Measurements from ENCODE around the gene TOR2A. TPM values are rescaled to one million over a fixed set of nuclear protein-coding genes. Genes with fewer than 3 reads are reported as not detected.

Gene TOR2A
- total RNA-seq, 1 donor from 2014 or later, result 7.0 TPM

DNA sequence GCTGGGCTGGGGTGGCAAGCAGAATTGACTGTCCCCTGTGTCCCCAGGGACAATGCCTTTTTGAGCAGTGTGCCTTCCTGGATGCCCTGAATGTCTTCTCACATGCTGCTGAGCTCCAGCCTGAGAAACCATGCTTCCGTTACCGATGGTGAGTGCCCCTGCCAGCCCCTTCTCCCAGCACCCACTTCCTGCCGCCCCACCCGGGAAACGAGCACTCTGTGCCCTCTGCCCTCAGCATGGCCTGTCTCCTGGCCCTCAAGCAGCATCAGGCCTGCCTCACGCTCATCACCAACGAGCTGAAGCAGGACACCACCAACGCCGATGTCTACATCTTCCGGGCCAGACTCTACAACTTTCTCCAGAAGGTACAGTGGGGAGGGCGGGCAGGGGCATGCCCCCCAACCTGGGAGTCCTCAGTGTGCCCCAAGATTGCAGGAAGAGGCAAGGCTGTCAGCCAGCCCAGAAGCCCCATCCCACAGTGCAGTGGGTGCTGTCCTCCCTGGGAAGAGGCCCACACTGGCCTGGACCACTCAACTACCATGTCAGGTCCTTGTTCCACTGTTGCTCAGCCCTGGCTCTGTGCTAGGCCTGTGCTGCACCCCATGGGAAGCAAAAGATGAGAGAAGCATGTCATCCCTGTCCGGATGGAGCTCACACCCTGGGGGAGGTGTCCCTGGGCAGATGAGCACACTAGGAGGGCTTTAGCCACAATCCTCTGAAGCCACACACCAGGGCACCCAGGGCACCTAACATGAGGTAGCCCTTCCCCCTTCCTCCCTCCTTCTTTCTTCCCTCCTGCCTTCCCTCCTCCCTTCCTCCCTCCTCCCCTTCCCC lies 14.8 kb downstream of the TOR2A start:
- DNase-seq, result no peak

DNA sequence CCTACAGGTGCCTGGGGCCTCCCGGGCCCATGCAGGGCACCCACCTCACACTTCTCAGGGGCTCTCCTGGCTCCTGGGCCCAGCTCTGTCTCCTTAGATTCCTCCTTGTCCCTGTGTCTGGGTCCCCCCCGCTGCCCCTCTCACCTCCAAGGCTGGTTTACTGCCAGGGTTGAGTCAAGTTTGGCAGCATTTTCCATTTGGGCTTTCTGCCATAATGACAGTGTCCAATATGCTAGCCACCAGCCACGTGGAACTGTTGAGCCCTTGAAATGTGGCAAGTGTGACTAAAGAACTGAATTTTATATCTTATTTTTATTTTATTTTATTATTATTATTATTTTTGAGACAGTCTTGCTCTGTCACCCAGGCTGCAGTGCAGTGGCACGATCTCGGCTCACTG lies 17.3 kb downstream of the TOR2A start:
- DNase-seq, result no peak

DNA sequence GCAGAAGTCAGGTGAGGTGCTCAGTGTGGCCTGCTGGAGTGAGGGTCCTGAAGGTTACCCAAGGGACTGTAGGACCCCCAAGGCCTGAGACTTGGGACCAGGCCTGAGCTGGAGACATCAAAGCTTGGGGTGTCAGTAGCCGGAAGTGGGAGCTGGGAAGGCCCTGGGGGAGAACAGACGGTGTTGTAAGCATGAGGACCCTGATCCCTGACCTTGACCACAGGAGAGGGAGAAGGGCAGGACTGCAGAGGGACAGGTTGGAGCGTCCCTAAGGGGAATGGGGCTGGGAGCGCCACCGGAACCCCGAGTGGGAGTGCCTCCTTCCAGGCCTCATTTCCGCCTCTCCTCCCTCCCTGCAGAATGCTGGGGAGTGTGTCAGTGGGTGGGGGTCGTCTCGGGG lies 18.7 kb downstream of the TOR2A start:
- DNase-seq, result no peak

DNA sequence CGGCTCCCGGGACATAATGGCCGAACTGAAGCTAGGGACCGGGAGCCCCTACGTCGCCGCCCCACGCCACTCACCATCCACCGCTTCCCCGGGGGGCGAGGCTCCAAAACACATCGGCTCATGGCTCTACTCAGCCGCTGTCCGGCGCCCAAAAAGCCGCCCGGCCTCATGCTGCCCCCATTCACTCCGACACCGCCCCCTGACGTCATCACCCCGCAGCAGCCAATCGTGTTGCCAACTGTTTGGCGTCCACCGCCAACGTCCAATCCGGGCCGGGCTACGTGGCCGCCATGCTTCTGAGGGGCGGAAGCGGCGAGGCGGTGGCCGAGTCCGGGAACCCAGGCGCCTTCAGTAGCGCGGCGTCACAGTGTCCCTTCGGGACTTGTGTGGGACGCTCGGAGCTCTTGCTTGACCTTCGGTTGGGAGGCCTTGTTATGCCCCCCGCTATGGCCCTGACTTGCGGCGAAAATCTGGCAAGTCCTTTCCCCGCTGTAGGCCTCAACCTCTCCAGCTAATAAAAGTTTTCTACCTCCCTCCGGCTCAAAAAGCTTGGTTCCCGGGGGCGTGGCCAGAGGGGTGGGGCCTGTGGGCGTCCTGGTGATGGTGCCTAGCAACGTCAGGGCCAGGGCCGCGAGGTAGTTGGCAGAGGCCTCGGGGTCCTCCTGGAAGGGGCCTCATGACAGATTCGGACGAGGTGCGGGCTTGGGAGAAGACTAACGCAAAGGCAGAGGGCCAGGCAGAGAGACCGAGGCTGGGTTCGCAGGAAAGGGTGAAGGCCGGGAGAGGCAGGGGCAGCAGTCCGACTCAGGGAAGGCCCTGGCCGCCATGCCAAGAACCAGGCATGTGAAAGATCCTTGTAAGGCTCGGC lies 19.4 kb downstream of the TOR2A start, which contains the start of the genes PTRH1 and TTC16:
Gene PTRH1 (minus strand): TSS at position 194 of the 868 bp plus-strand sequence. CDS start 24 bp downstream, at position 170.
Gene TTC16 (plus strand): TSS at position 610 of the 868 bp plus-strand sequence. CDS start 67 bp downstream, at position 677.
- DNase-seq, result peak; percentile 93

DNA sequence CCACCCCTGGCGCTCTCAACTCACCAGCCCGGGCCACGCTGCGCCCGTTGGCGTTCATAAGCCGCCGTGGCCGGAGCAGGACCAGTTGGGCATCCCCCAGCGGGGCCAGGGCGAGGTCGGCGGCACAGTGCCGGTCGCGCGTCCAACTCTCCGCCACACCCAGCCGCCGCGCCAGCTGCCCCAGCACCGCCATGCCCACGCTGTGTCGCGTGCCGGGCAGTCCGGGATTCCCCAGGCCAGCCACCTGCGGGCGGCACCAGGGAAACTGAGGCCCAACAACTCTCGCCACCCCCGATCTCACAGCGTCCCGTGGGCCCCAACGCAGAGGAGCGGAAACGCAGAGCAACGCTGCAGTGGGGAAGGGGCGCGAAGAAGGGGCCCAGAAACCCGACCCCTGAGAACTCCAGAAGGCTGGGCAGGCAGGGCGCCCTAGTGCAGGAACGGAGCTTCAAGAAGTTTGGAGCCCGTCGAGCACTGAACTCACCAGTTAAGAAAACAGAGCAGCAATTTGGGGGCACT lies 20.1 kb downstream of the TOR2A start:
- no peak for DNase-seq

DNA sequence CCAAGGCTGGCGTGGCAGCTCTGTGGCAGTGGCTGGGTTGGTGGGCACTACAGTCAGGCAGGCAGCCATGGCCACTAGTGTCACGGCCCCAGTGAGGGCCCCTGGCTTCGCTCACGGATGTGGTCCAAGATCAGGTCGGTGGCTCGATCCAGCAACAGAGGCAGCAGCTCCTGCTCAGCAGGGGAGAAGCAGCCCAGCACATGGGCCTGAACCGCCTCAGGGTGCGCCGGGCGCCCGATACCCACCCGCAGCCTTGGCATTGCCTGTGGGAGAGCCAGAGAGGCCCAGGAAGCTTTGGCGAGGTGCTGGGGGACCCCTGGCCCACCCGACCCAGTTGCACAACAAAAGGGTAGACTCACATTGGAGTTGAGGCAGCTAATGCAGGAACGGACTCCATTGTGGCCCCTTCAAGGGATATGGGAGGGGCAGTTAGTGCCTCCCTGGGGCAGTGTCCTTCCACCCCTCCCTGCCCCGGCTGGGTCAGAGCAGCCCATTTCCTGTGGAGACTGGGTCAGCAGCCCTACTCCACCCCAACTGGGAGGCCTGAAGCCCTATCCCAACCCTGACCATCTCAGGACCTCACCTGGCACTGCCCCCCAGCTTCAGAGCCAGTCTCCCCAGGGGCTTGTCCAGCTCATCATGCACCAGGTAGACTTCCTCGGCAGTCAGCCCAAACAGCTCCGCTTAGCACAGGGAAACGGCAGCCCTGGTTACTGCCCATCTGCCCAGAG lies 20.9 kb downstream of the TOR2A start:
- no peak for DNase-seq

DNA sequence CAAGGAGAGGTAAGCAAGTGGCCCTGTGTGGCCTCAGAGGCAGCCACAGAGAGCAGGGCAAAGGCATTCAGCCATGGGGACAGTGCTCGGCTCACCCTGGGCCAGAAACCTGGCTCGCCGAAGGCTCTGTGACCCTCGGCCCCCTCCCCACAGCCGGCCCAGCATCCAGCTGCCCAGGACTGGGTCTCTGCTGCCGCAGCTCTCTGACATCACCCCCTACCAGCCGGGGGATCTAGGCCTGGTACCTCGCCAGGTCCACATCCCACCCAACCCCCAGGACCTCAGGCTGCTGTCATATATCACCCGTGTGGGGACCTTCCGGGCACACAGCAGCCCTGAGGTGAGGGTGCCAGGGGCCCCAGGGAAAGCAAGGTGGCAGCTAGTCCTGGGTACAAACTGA lies 22.2 kb downstream of the TOR2A start:
- no peak for DNase-seq

DNA sequence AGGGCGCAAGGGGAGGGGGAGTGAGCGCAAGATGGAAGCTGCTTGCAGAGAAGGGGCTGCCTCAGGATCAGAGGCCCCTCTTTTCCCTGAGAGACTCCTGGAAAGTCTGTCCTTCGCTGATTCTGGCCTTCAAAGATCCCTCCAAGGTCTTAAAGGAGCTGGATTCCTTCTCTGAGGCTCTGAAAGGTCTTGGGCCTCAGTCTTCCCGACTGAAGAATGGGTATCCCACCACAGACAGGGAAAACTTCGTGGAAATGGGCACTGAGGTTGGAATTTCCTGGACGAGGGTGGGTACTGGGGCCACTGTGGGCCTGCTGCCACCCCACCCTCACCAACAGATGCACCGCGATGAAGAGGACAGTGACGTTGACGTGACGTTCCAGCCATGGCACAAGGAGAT lies 22.7 kb downstream of the TOR2A start:
- DNase-seq, result no peak

DNA sequence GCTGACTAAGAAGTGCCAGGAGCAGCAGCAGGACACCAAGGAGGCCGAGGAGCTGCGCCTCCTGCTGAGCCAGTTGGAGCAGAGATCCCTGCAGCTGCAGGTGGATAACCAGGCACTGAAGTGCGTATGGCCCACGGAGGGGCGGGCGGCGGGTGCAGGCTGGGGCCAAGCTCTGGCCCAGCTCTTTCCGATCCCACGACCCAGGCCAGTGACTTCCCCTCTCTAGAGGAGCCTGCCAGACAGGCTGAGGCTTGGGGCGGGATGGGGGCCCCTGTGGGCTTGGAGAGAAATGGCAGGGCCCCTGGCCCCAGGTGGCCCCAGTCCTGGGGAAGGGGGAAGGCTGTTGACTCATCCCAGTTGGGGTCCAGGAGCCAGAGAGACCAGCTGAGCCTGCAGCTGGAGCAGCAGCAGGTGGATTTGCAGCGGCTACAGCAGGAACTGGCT lies 23.2 kb downstream of the TOR2A start:
- DNase-seq, result no peak

DNA sequence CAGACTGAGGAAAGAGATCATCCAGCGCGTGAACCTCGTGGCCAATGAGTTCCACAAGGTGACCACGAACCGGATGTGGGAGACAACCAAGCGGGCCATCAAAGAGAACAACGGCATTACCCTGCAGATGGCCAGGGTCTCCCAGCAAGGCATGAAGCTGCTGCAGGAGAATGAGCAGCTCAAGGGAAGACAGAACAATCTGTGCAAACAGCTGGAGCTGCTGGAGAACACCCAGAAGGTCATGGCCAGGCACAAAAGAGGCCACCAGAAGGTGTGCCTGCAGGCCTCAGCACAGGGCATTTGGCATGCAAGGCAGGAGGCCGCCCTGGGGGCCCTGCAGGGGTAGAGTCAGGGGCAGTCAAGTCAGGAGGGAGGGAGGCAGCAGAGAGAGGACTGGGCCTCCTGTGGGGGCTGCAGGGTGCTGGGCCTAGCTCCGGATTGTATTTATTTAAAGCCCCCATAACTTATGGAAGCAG lies 23.8 kb downstream of the TOR2A start:
- no peak for DNase-seq

DNA sequence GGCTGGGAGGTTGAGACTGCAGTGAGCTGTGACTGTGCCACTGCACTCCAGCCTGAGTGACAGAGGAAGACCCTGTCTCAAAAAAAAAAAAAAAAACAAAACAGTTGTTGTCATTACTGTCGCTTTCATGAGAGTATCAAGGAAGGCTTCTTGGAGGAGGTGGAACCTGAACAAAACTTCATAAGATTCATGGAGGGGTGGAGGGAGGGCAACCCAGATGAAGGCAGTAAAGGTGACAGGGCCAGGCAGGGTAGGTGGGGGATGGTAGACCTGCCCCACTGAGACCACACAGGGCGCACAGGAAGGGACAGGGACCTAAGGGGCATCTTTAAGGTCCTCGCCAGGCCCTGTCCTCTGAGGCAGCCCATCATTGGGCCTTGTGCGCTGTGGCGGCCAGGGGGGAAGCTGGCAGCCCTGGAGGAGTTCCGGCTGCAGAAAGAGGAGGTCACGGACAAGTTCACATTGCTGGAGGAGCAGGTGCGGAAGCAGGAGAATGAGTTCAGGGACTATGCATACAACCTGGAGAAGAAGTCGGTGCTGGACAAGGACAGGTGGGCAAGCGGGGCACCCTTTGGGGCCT lies 24.8 kb downstream of the TOR2A start:
- no peak for DNase-seq

DNA sequence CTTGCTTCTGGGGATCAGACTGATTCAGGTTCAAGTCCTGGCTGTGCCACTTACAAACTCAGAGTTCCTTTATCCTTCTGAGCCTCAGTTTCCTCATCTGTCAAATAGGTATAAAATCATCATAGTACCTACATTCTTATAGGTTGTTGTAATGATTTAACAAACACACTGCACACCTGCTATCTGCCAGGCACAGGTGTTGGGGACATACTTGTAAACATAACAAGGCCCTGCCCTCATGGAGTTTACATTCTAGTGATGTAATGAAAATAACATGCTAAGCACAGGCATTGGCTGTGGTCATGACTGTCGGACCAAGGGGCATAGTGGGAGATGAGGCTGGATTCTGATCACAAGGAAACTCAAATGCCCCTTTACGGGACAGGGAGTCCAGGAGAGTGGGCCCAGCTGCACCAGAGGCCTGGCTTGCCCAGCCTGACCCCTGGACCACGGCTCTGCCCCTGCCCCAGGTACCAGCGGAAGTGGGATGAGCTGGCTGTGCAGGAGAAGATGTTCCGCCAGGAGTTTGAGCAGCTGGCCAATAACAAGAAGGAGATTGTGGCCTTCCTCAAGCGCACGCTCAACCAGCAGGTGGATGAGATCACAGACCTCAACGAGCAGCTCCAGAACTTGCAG lies 26.0 kb downstream of the TOR2A start:
- DNase-seq, result no peak

DNA sequence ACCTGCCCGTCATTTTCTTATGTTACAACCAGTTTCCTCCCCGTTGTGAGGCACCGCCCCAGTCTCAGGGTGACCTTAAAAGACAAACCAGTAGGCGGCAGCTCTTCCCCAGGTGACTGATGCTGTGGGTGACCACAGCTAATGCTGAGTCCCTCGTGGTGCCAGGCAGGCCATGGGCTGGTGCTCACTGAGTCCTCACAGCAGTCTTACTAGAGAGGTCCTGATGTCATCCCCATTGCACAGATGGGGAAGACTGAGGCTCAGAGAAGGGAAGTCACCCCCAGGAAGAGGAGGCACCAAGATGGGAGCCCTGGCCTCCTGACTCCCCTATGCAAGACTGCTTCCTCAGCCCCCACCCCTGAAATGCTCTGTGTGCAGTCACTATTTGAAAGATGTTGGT lies 27.3 kb downstream of the TOR2A start:
- DNase-seq, result no peak

DNA sequence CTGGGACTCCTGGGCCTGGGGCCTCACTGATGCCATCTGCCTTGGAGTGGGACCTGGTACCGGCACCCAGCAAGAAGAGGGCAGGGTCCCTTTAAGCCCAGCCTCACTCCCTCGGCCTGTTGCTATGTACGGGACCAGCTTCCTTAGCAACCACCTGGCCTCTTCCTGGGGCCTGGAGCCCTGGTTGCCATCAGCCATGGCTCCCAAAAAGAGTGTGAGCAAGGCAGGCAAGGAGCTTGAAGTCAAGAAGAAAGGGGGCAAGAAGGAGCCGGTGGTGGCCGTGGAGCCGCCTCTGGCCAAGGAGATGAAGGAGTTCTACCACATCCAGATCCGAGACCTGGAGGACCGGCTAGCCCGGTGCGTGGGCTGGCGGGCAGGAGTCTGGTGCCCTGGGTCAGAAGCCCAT lies 28.3 kb downstream of the TOR2A start, which contains the start of gene CFAP157:
Gene CFAP157 (plus strand): TSS at position 153 of the 406 bp plus-strand sequence. CDS start 44 bp downstream, at position 197.
- no peak for DNase-seq

DNA sequence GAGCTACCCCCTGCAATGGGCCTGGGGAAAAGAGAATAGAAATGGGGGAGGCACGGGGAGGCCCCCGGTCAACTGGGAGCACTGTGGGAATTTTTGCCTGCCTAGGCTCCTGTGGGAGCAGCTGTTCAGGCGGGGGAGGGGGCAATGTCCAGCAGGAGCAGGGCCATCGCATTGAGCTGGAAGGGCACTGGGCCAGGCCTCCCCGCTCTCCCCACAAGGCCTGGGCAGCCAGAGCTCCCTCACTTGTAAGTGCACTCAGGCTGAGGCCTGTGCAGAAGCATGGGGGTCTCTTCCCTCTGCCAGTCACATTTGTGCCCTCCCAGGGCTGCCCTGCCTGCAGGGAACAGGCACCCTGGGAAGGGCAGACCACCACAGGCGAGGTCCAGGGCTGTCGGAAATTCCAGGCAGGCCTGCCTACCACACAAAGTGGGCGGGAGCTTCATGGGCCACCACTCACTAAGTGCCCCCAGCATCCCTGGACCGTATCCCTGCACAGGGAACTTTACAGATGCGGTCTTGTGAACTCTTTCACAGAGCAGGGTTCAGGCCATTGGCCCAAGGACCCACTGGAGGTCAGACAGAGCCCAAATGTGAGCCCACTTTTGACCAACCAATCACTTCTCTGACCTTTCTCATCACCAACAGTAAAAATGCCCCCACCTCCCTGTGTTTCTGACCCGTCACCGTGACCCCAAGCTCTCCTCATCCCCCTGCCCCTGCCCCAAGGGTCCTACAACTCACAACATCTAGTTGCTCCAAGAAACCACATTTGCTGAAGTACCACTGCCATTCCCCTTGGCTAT lies 29.3 kb downstream of the TOR2A start:
- DNase-seq, result no peak

DNA sequence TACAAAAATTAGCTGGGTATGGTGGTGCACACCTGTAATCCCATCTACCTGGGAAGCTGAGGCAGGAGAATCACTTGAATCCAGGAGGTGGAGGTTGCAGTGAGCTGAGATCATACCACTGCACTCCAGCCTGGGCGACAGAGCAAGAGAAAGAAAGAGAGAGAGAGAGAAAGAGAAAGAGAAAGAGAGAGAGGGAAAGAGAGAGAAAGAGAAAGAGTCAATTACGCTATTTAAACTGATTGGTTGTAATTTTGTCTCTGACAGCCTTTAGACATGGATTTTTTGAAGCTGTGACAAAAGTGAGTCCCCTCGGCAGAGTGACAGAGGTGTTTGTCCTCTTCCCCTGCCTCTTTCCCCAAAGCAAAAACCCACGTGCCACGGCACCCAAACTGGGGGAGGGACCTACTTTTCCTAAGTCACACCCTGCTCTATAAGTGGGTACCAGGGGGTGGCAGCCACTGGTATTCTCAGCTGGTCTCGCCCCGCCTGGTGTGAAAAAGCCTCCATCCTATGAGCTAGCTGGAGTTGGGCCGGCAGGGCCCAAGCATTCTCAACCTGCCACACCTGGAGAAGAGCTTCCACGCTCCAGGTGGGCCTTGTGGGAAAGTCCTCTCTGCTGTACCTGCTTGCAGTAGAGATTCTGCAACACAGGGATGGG lies 31.7 kb downstream of the TOR2A start:
- peak; percentile 24 for DNase-seq

DNA sequence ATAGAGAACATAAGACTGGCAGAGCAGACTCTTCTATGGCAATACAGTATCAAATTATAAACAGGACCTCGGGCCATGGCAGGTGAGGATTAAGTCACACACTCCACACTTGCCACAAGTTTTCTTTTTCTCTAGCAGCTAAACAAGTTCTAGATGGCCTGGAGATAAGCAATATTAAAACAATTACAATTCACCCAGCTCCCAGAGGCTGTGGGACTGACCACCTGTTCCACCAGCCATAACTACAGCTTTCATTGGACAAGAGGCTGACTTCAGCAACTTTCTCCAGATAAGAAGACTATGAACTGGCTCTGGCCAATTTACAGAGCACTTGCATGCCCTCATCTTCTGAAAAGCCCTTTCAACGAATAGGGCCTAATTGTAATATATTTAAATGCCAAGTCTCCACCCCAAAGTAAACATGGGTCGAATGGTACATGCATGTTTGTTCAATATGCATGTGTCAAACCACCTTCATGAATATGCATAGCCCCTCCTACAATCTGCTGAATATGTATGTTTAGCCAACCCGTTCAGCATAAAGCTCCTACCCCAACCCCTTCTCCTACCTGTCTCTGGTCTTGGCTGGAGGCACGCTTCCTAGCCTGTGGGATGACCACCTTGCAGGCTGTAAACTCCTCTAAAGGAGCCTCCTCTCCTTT lies 34.4 kb downstream of the TOR2A start:
- DNase-seq, result no peak

DNA sequence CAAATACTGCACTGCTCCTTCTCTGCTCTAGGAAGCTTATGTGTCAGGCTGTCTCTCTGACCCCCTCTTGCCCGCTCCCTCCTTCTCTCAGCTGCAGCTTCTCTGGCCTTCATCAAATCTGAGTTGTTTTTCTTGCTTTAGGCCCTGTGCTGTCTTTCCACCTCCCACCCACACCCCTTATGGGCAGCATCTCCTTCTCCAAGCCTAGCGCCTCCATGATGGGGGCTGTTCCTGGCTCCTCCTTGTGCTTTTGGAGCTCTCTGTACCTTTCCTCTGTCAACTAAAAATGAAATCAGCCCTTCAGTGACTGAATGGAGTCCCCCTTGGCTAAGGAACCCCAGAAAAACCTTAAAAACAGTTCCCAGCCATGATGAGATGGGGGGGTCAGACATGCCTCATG lies 35.0 kb downstream of the TOR2A start:
- peak; percentile 31 for DNase-seq
